Measurements from ENCODE around the gene ZNF678. TPM values are rescaled to one million over a fixed set of nuclear protein-coding genes. Genes with fewer than 3 reads are reported as not detected.
"Not testable (repeated sequence)": the region's sequence is repeated elsewhere in the genome, so short reads cannot be mapped to it uniquely, and the experiment has no call there.

Gene ZNF678
- total RNA-seq, 1 donor from 2014 or later, result 12.1 TPM

GRCh38 chr1:227603327-227603726 lies 40.0 kb downstream of the ZNF678 start:
- no peak for DNase-seq (ENCODE audit: low read depth in 2 of 2)

GRCh38 chr1:227604446-227604845 lies 41.1 kb downstream of the ZNF678 start:
- DNase-seq (ENCODE audit: low read depth in 2 of 2), result no peak

- not testable (repeated sequence) for DNase-seq (ENCODE audit: low read depth in 2 of 2)
Observed at GRCh38 chr1:227606271-227606670, 42.9 kb downstream of the ZNF678 start.

DNA sequence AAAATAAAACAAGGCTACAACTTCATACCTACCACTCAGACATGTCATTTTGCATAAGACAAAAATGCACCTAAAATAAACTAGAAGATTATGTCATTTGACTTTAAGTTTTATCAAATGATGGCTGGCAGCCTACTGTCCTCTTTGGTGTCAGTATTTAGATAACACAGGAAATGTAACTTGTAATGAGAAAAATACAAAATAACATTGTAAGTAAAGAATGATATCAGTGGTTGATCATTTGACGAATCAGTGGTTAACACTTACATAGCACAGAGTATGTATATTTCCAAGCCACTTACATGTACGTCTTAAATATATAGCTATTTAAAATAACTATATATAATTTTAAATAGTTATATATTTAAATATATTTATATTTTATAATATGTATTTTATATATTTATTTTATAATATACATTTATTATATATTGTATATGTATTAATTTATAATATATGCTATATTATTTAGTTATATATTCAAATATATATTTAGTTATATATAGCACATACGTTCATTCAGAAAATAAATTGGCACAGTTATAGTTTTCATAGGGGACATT lies 44.1 kb downstream of the ZNF678 start:
- no peak for DNase-seq (ENCODE audit: low read depth in 2 of 2)

DNA sequence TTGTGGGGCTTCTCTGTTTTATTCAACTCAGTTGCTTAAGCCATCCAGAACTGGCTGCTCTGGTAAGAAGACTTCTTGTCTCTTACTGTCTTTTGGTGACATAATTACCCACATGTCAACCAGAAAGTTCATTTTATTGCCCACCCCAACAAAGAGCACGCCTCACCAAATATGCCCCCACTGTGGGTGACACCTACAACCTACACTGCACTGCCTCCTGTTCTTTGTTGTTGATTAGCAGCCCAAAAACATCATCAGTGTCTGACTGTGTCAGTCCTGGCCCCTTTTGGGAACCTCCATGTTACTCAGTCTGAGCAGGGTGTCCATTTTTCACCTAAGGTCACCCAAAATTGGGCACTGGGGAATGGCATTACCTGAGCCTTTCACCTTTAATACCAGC lies 49.3 kb downstream of the ZNF678 start:
- DNase-seq (ENCODE audit: low read depth in 2 of 2), result no peak

GRCh38 chr1:227613526-227613925 lies 50.2 kb downstream of the ZNF678 start:
- DNase-seq (ENCODE audit: low read depth in 2 of 2), result no peak

DNA sequence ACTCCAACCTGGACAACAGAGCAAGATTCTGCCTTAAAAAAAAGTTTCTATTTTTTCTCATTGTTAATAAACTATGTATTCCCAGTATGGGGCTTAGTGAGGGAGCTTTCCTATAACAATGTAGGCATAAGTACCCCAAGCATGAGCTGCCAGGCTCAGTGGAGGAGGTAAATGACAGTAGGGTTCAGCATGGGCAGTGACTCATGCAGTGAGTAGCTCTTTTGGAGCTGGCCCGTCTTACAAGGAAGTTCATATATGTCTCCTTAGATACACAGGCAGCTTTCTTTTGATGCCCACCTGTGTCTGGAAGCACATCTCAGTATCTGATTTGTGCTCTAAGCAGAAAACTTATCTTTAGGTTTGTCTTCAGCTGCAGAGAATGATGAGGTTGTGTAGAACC lies 57.9 kb downstream of the ZNF678 start:
- peak in 1 of 2 donors; percentile 8 for DNase-seq (ENCODE audit: low read depth in 2 of 2)

GRCh38 chr1:227622739-227623475 lies 59.6 kb downstream of the ZNF678 start:
- no peak for DNase-seq (ENCODE audit: low read depth in 2 of 2)

- no peak for DNase-seq (ENCODE audit: low read depth in 2 of 2)
Observed at GRCh38 chr1:227632325-227632724, 69.0 kb downstream of the ZNF678 start.

DNA sequence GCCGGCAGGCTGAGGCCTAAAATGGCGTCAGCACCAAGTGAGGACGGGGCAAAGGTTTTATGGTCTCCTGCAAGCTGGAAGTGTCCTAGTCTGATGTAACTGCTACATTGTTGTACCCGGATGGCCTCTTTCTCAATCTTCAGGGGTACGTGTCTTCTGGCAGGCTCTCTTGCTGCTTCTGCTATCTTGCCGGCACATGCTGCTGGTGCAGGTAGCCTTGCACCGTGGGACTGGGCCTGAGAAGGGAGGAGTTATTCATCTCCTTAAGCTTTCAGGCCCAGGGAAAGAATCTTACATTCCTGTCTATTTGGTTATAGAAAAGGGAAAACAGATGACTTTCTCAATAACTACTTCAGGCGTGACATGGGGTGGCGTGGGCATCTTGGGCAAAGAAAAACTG lies 72.2 kb downstream of the ZNF678 start:
- no peak for DNase-seq (ENCODE audit: low read depth in 2 of 2)

- DNase-seq (ENCODE audit: low read depth in 2 of 2), result peak in 1 of 2 donors; percentile 4
Observed at GRCh38 chr1:227654431-227654830, 91.1 kb downstream of the ZNF678 start.

GRCh38 chr1:227654858-227655752 lies 91.7 kb downstream of the ZNF678 start:
- DNase-seq (ENCODE audit: low read depth in 2 of 2), result no peak

DNA sequence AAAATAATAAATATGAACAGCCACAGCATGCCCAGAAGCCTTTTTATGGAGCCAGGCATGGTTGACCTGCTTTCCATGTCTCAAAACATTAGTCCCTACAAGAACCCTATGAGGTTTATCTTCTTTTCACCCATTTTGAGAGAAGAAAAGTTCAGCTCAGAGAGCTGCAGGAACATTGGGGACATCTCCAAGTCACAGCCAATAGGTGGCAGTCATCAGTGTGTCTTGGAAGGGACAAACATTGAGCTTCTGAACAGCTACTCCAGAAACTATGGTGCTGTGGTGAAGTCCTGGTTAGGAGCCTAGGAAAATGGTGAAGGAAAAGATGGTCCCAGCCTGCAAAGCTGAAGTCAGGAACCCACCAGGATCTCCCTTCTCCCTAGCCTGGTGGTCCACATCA lies 98.1 kb downstream of the ZNF678 start:
- DNase-seq (ENCODE audit: low read depth in 2 of 2), result no peak

DNA sequence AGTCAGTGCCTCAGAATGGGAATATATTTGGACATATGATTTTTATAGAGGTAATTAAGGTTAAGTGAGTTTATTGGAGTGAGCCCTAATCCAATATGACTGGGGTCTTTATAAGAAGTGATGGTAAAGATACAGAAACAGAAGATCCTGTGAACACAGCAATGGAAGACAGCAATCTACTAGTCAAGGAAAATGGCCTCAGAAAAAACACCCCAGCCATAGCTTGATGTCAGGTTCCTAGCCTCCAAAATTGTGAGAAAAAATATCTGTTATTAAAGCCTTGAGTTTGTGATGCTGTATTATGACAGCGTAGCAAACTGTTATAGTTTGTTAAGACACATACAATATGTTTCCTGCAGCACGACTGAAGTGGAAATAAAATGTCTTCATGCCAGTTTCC lies 99.6 kb downstream of the ZNF678 start:
- no peak for DNase-seq (ENCODE audit: low read depth in 2 of 2)

GRCh38 chr1:227666286-227666685 lies 102.9 kb downstream of the ZNF678 start:
- no peak for DNase-seq (ENCODE audit: low read depth in 2 of 2)

- no peak for DNase-seq (ENCODE audit: low read depth in 2 of 2)
Observed at GRCh38 chr1:227673441-227673840, 110.1 kb downstream of the ZNF678 start.

DNA sequence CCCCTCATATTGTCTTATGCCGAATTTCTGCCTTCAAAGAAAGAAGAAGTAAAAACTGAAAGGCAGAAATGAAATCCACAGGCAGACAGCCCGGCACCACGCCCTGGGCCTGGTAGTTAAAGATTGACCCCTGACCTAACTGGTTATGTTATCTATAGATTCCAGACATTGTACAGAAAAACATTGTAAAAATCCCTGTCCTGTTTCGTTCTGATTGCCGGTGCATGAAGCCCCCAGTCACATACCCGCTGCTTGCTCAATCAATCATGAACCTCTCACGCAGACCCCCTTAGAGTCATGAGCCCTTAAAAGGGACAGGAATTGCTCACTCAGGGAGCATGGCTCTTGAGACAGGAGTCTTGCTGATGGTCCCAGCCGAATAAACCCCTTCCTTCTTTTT lies 122.5 kb downstream of the ZNF678 start:
- no peak for DNase-seq (ENCODE audit: low read depth in 2 of 2)

GRCh38 chr1:227697321-227697864 lies 134.0 kb downstream of the ZNF678 start:
- no peak for DNase-seq (ENCODE audit: low read depth in 2 of 2)

GRCh38 chr1:227701631-227702030 lies 138.3 kb downstream of the ZNF678 start:
- not testable (repeated sequence) for DNase-seq (ENCODE audit: low read depth in 2 of 2)

GRCh38 chr1:227707846-227708245 lies 144.5 kb downstream of the ZNF678 start:
- DNase-seq (ENCODE audit: low read depth in 2 of 2), result no peak

- DNase-seq (ENCODE audit: low read depth in 2 of 2), result no peak
Observed at GRCh38 chr1:227709451-227709850, 146.1 kb downstream of the ZNF678 start.

GRCh38 chr1:227710474-227710873 lies 147.1 kb downstream of the ZNF678 start:
- not testable (repeated sequence) for DNase-seq (ENCODE audit: low read depth in 2 of 2)

Data from lung microvascular endothelial cell (primary cell).